HepG2 (cell line): Measurements from ENCODE around the gene NPBWR2. TPM values are rescaled to one million over a fixed set of nuclear protein-coding genes. Genes with fewer than 3 reads are reported as not detected.
A peak's percentile ranks its signal among the peaks of the same experiment; 100 is the strongest.

Source experiments
- HIVEP1 ChIP-seq: sonication (generic); formaldehyde crosslinking; IDR thresholded peaks from 2 replicates; pipeline ENCODE4 v1.4.0; 2020; ENCODE audit warnings: mild to moderate bottlenecking, missing genetic modification reagents
- HNF1A ChIP-seq, 2 experiments: sonication (generic) in 1 of 2; formaldehyde crosslinking in 1 of 2; IDR thresholded peaks; 2 replicates each; pipeline versions ENCODE4 v1.4.0 to v1.6.1; 2016 to 2020; ENCODE audit warnings: borderline replicate concordance in 1 of 2, low read depth in 1 of 2, mild to moderate bottlenecking in 1 of 2, missing genetic modification reagents in 1 of 2
- HNRNPUL1 ChIP-seq: fragments of 200-400 bp; formaldehyde crosslinking; IDR thresholded peaks from 2 replicates; pipeline ENCODE4 v1.6.1; 2017; ENCODE audit warnings: low read depth, mild to moderate bottlenecking, low read length, moderate library complexity
- IRF2 ChIP-seq: IDR thresholded peaks from 2 replicates; pipeline ENCODE4 v1.6.1; 2018; ENCODE audit warnings: missing genetic modification reagents, missing compliant biosample characterization
- IRX3 ChIP-seq: sonication (generic); formaldehyde crosslinking; IDR thresholded peaks from 2 replicates; pipeline ENCODE4 v1.8.1; 2023; ENCODE audit warnings: mild to moderate bottlenecking, low read depth, missing genetic modification reagents, borderline replicate concordance
- KLF15 ChIP-seq: sonication (generic); formaldehyde crosslinking; IDR thresholded peaks from 2 replicates; pipeline ENCODE4 v1.8.1; 2023; ENCODE audit warnings: borderline replicate concordance, mild to moderate bottlenecking, inconsistent platforms, missing genetic modification reagents, mixed read lengths
- NR2C2 ChIP-seq: sonication (generic); formaldehyde crosslinking; IDR thresholded peaks from 2 replicates; pipeline ENCODE4 v1.4.0; 2020; ENCODE audit warnings: missing genetic modification reagents, mild to moderate bottlenecking, moderate library complexity, borderline replicate concordance
- NR2F2 ChIP-seq: IDR thresholded peaks from 2 replicates; pipeline ENCODE4 v1.6.1; 2012; ENCODE audit warnings: low read depth, inconsistent platforms, borderline replicate concordance
- POLR2AphosphoS2 ChIP-seq: IDR thresholded peaks from 2 replicates; pipeline ENCODE4 v1.6.1; 2011; ENCODE audit warnings: low read depth, low read length, improper control_type of control experiment
- RELA ChIP-seq: sonication (generic); formaldehyde crosslinking; IDR thresholded peaks from 2 replicates; pipeline ENCODE4 v1.4.0; 2020; ENCODE audit warnings: missing genetic modification reagents
- TOPORS ChIP-seq: sonication (generic); formaldehyde crosslinking; IDR thresholded peaks from 2 replicates; pipeline ENCODE4 v1.8.0; 2023; ENCODE audit warnings: mild to moderate bottlenecking, missing genetic modification reagents
- ZBTB7B ChIP-seq: sonication (generic); formaldehyde crosslinking; IDR thresholded peaks from 2 replicates; pipeline ENCODE4 v1.4.0; 2020; ENCODE audit warnings: missing genetic modification reagents
- ZFP91 ChIP-seq: sonication (generic); formaldehyde crosslinking; IDR thresholded peaks from 2 replicates; pipeline ENCODE4 v1.9.0; 2022; ENCODE audit warnings: missing genetic modification reagents, mild to moderate bottlenecking, borderline replicate concordance
- ZMYM4 ChIP-seq: sonication (generic); formaldehyde crosslinking; IDR thresholded peaks from 2 replicates; pipeline ENCODE4 v1.8.1; 2023; ENCODE audit warnings: mild to moderate bottlenecking, missing genetic modification reagents
- ZNF12 ChIP-seq: sonication (generic); formaldehyde crosslinking; IDR thresholded peaks from 2 replicates; pipeline ENCODE4 v1.5.0; 2020; ENCODE audit warnings: missing genetic modification reagents
- ZNF17 ChIP-seq: sonication (generic); formaldehyde crosslinking; IDR thresholded peaks from 2 replicates; pipeline ENCODE4 v1.5.0; 2020; ENCODE audit warnings: mild to moderate bottlenecking, missing genetic modification reagents
- ZNF484 ChIP-seq: sonication (generic); formaldehyde crosslinking; IDR thresholded peaks from 2 replicates; pipeline ENCODE4 v1.5.1; 2020; ENCODE audit warnings: mild to moderate bottlenecking, low read depth, missing genetic modification reagents, borderline replicate concordance
- ZNF510 ChIP-seq: sonication (generic); formaldehyde crosslinking; IDR thresholded peaks from 2 replicates; pipeline ENCODE4 v1.4.0; 2020; ENCODE audit warnings: low read depth, mild to moderate bottlenecking, missing genetic modification reagents
- ZNF543 ChIP-seq: sonication (generic); formaldehyde crosslinking; IDR thresholded peaks from 2 replicates; pipeline ENCODE4 v1.4.0; 2020; ENCODE audit warnings: mild to moderate bottlenecking, missing genetic modification reagents
- ZNF790 ChIP-seq: sonication (generic); formaldehyde crosslinking; IDR thresholded peaks from 2 replicates; pipeline ENCODE4 v1.8.0; 2022; ENCODE audit warnings: missing genetic modification reagents, mild to moderate bottlenecking, borderline replicate concordance
- ZSCAN5A ChIP-seq: sonication (generic); formaldehyde crosslinking; IDR thresholded peaks from 2 replicates; pipeline ENCODE4 v1.8.0; 2022; ENCODE audit warnings: mild to moderate bottlenecking, missing genetic modification reagents, borderline replicate concordance
- polyA plus RNA-seq, 8 experiments: library from polyadenylated mRNA; depleted of rRNA in 3 of 8; stranded (reverse) in 7 of 8; unstranded in 1 of 8; fragments of >200 nt; fragmentation: Illumina TruSeq in 4 of 8; extraction: Trizol in 4 of 8; gene quantifications; 2 replicates each; pipeline versions ENCODE4 v1.2.1 to v1.2.3, GENCODE V29; 2011 to 2016; ENCODE audit warnings: low read depth in 4 of 8, missing spikeins in 1 of 8, mixed read lengths in 1 of 8; ENCODE audit not compliant: insufficient read depth in 1 of 8
- total RNA-seq, 5 experiments: library from RNA; depleted of rRNA; stranded (reverse); fragments of >200 nt; fragmentation: Illumina TruSeq; extraction: Trizol; gene quantifications; 2 replicates each; pipeline ENCODE4 v1.2.3, GENCODE V29; 2016; ENCODE audit warnings: low read depth in 1 of 5

The NPBWR2 gene
- total and polyA plus RNA-seq, 2 of the 13 experiments (the other 11 are each of a cell fraction or from before 2014, with no cell fraction given), result not detected

- no peak for TF ChIP-seq ZNF17
- TF ChIP-seq ZBTB7B, result no peak; the same call in none of the 2 replicates
- 0 out of 2 replicates have a peak, but pooled peaks have one; percentile 14 for TF ChIP-seq ZNF12 (CRISPR knock-in tag)
- TF ChIP-seq IRX3 (CRISPR knock-in tag), result peak; percentile 86
- peak; percentile 88 for TF ChIP-seq ZNF543 (CRISPR knock-in tag)
- TF ChIP-seq NR2F2, result no peak; the same call in 1 of the 2 replicates
- 0 out of 2 replicates have a peak, but pooled peaks have one; percentile 46 for TF ChIP-seq TOPORS (CRISPR knock-in tag)
- TF ChIP-seq IRF2, result 0 out of 2 replicates have a peak, but pooled peaks have one; percentile 19
- TF ChIP-seq ZNF484 (CRISPR knock-in tag), result 0 out of 2 replicates have a peak, but pooled peaks have one; percentile 16
- peak; percentile 53 for TF ChIP-seq ZFP91 (CRISPR knock-in tag)
- TF ChIP-seq HNF1A (IDR thresholded peaks at IDR 0.05; ENCODE audit: low read depth), result no peak
- peak; percentile 53; the same call in 1 of the 2 replicates for TF ChIP-seq HNF1A (CRISPR knock-in tag; IDR thresholded peaks at IDR 0.05; ENCODE audit: borderline replicate concordance)
- 0 out of 2 replicates have a peak, but pooled peaks have one; percentile 21 for TF ChIP-seq ZMYM4 (CRISPR knock-in tag)
- TF ChIP-seq ZNF510 (CRISPR knock-in tag), result 0 out of 2 replicates have a peak, but pooled peaks have one; percentile 86
- TF ChIP-seq KLF15, result no peak
- TF ChIP-seq NR2C2 (CRISPR knock-in tag), result peak; percentile 68
- TF ChIP-seq HNRNPUL1, result no peak
- TF ChIP-seq HIVEP1, result peak; percentile 47
- no peak for TF ChIP-seq RELA (CRISPR knock-in tag)
- 0 out of 2 replicates have a peak, but pooled peaks have one; percentile 64 for TF ChIP-seq ZSCAN5A
- no peak; the same call in 1 of the 2 replicates for TF ChIP-seq ZNF790
- no peak for TF ChIP-seq POLR2AphosphoS2
These were observed 42.0 kb downstream of the NPBWR2 start (continued) for GRCh38 chr20:64065062-64065973.
